NCI-H2227 (cell line): ENCODE results near the gene TTC31.
"Not testable (repeated sequence)": the region's sequence is repeated elsewhere in the genome, so short reads cannot be mapped to it uniquely, and the experiment has no call there.

Experiments
- DNase-seq: peaks from one replicate; lab custom pipeline; 2025; ENCODE audit not compliant: unreplicated experiment; lab: John Stamatoyannopoulos, UW

TTC31 gene

GRCh38 chr2:74483675-74484164 lies 839 bp downstream of the TTC31 start:
- not testable (repeated sequence) for DNase-seq

- DNase-seq = no peak
Measured at GRCh38 chr2:74486141-74486540, 3.3 kb downstream of the TTC31 start.

- DNase-seq = no peak
Measured at GRCh38 chr2:74488643-74489481, 6.0 kb downstream of the TTC31 start.

GRCh38 chr2:74489906-74490305 lies 7.0 kb downstream of the TTC31 start:
- no peak for DNase-seq

- no peak for DNase-seq
Measured at GRCh38 chr2:74491648-74492544, 9.0 kb downstream of the TTC31 start.

- DNase-seq = no peak
Measured at GRCh38 chr2:74493546-74493945, 10.7 kb downstream of the TTC31 start.

- no peak for DNase-seq
Measured at GRCh38 chr2:74495440-74495839, 12.6 kb downstream of the TTC31 start.

- no peak for DNase-seq
Measured at GRCh38 chr2:74496997-74497776, 14.3 kb downstream of the TTC31 start.

GRCh38 chr2:74497777-74498499 lies 15.1 kb downstream of the TTC31 start:
- peak; percentile 41 for DNase-seq

- DNase-seq = peak; percentile 37
Measured at GRCh38 chr2:74498500-74499266, 15.8 kb downstream of the TTC31 start.

GRCh38 chr2:74499267-74499939 lies 16.5 kb downstream of the TTC31 start, which contains the start of gene LBX2:
Gene LBX2, minus strand, starts transcription at chr2:74499603. Its CDS starts 66 bp downstream, at chr2:74499537.
- no peak for DNase-seq

- DNase-seq = no peak
Measured at GRCh38 chr2:74499940-74500577, 17.2 kb downstream of the TTC31 start.

GRCh38 chr2:74500578-74500946 lies 17.7 kb downstream of the TTC31 start:
- DNase-seq = no peak

- no peak for DNase-seq
Measured at GRCh38 chr2:74501335-74502071, 18.6 kb downstream of the TTC31 start.

- DNase-seq = no peak
Measured at GRCh38 chr2:74502147-74502719, 19.4 kb downstream of the TTC31 start.

GRCh38 chr2:74502720-74503505 lies 20.0 kb downstream of the TTC31 start:
- no peak for DNase-seq
